DND-41 (cell line): ENCODE results near the gene PHLDA1.

Experiments used
- CTCF ChIP-seq: IDR thresholded peaks from 2 replicates; pipeline ENCODE4 v1.5.1; 2012; ENCODE audit warnings: borderline replicate concordance, low read length, moderate library complexity, mild to moderate bottlenecking; ENCODE audit not compliant: poor library complexity, severe bottlenecking; ENCODE audit errors: extremely low read depth
- EZH2 ChIP-seq: IDR thresholded peaks from 3 replicates; pipeline ENCODE4 v1.6.1; 2012; ENCODE audit warnings: borderline replicate concordance, low read depth, mild to moderate bottlenecking, moderate library complexity, low read length, inconsistent platforms; ENCODE audit not compliant: severe bottlenecking

- TF ChIP-seq CTCF (no peak), EZH2 (no peak)
Observed at GRCh38 chr12:76055393-76055792, 23.8 kb upstream of the PHLDA1 start.
